K562 (cell line): ENCODE measurements around the gene RPS10. TPM values are rescaled to one million over a fixed set of nuclear protein-coding genes. Genes with fewer than 3 reads are reported as not detected.

Experiments
- BRCA1 ChIP-seq, 2 experiments: fragments of 450-650 bp in 1 of 2; sonication (generic) in 1 of 2; formaldehyde crosslinking in 1 of 2; IDR thresholded peaks; 2 replicates each; pipeline versions ENCODE4 v1.5.0 to v1.6.1; 2017 to 2020; ENCODE audit warnings: mild to moderate bottlenecking in 1 of 2, missing genetic modification reagents in 1 of 2
- CBX8 ChIP-seq: fragments of 200-600 bp; sonication (generic); IDR thresholded peaks from 2 replicates; pipeline ENCODE4 v1.6.1; 2012; ENCODE audit warnings: borderline replicate concordance, mixed run types, low read depth, mild to moderate bottlenecking, moderate library complexity, mixed read lengths, low read length, control low read depth, inconsistent platforms; ENCODE audit not compliant: poor library complexity, severe bottlenecking; ENCODE audit errors: extremely low read depth
- CEBPZ ChIP-seq: fragments of 150-350 bp; IDR thresholded peaks from 2 replicates; pipeline ENCODE4 v1.6.1; 2014; ENCODE audit warnings: low read depth, mild to moderate bottlenecking, low read length, borderline replicate concordance
- ELF2 ChIP-seq: fragments of 250-450 bp; sonication (Bioruptor Pico); IDR thresholded peaks from 2 replicates; pipeline ENCODE4 v1.5.0; 2021; ENCODE audit warnings: mild to moderate bottlenecking
- GTF2E2 ChIP-seq: fragments of 200-800 bp; sonication (Bioruptor generic); IDR thresholded peaks from 2 replicates; pipeline ENCODE4 v1.6.1; 2016; ENCODE audit warnings: missing genetic modification characterization, missing compliant biosample characterization
- HNRNPK ChIP-seq: fragments of 200-400 bp; formaldehyde crosslinking; IDR thresholded peaks from one replicate; pipeline ENCODE4 v1.6.1; 2018; ENCODE audit warnings: mild to moderate bottlenecking, low read depth, low read length; ENCODE audit not compliant: poor library complexity, severe bottlenecking
- KDM5B ChIP-seq: fragments of 200-600 bp; sonication (generic); IDR thresholded peaks from 2 replicates; pipeline ENCODE4 v1.6.1; 2012; ENCODE audit warnings: low read depth, mild to moderate bottlenecking, moderate library complexity, low read length, control low read depth, inconsistent platforms; ENCODE audit not compliant: insufficient replicate concordance
- MYBL2 ChIP-seq, 2 experiments: fragments of 450-650 bp in 1 of 2; sonication (generic) in 1 of 2; formaldehyde crosslinking in 1 of 2; IDR thresholded peaks; 2 replicates each; pipeline versions ENCODE4 v1.6.1 to v1.8.1; 2017 to 2022; ENCODE audit warnings: borderline replicate concordance in 1 of 2, inconsistent platforms in 1 of 2, low read depth in 1 of 2, mild to moderate bottlenecking in 1 of 2, missing genetic modification reagents in 1 of 2, moderate library complexity in 1 of 2
- NR0B1 ChIP-seq: fragments of 450-650 bp; IDR thresholded peaks from one replicate; pipeline ENCODE4 v1.6.1; 2018; ENCODE audit warnings: mild to moderate bottlenecking, moderate library complexity; ENCODE audit not compliant: partially characterized antibody
- NR2C2 ChIP-seq, 2 experiments: fragments of 200-800 bp in 1 of 2; sonication (Bioruptor generic) in 1 of 2; sonication (generic) in 1 of 2; formaldehyde crosslinking in 1 of 2; IDR thresholded peaks; 2 replicates each; pipeline versions ENCODE4 v1.6.1 to v1.8.0; 2016 to 2022; ENCODE audit warnings: mild to moderate bottlenecking in 1 of 2, missing compliant biosample characterization in 1 of 2, missing genetic modification characterization in 1 of 2, missing genetic modification reagents in 1 of 2
- NR3C1 ChIP-seq: sonication (generic); formaldehyde crosslinking; IDR thresholded peaks from 2 replicates; pipeline ENCODE4 v1.8.1; 2022; ENCODE audit warnings: missing genetic modification reagents
- SP1 ChIP-seq: sonication (generic); formaldehyde crosslinking; IDR thresholded peaks from 2 replicates; pipeline ENCODE4 v1.8.1; 2022; ENCODE audit warnings: mild to moderate bottlenecking, missing genetic modification reagents
- TBL1XR1 ChIP-seq, 2 experiments: IDR thresholded peaks; 2 replicates each; pipeline ENCODE4 v1.6.1; 2012; ENCODE audit warnings: improper control_type of control experiment in 2 of 2, low read length in 2 of 2, mild to moderate bottlenecking in 1 of 2
- ZNF512 ChIP-seq: IDR thresholded peaks from 2 replicates; pipeline ENCODE4 v1.6.1; 2016; ENCODE audit warnings: missing genetic modification characterization, missing compliant biosample characterization
- ZNF639 ChIP-seq, 2 experiments: fragments of 200-800 bp in 1 of 2; sonication (Bioruptor generic) in 1 of 2; sonication (generic) in 1 of 2; formaldehyde crosslinking in 1 of 2; IDR thresholded peaks in 1 of 2; conservative IDR thresholded peaks in 1 of 2; 2 replicates each; pipeline versions ENCODE4 v1.5.0 to v1.6.1; 2016 to 2020; ENCODE audit warnings: missing compliant biosample characterization in 1 of 2, missing genetic modification characterization in 1 of 2, missing genetic modification reagents in 1 of 2
- ZSCAN29 ChIP-seq: fragments of 450-650 bp; IDR thresholded peaks from 2 replicates; pipeline ENCODE4 v1.6.1; 2017
- ZSCAN32 ChIP-seq: fragments of 450-650 bp; formaldehyde crosslinking; IDR thresholded peaks from 2 replicates; pipeline ENCODE4 v1.4.0; 2020; ENCODE audit warnings: mild to moderate bottlenecking, moderate library complexity
- polyA plus RNA-seq, 8 experiments: library from polyadenylated mRNA; depleted of rRNA in 4 of 8; stranded (reverse) in 5 of 8; unstranded in 3 of 8; fragments of >200 nt; fragmentation: Nextera tagmentation in 2 of 8; fragmentation: Illumina TruSeq in 1 of 8; extraction: Ambion mirVana in 2 of 8; extraction: Trizol in 1 of 8; gene quantifications; 2 replicates each; pipeline versions ENCODE4 v1.2.1 to v1.2.3, GENCODE V29; 2011 to 2014; ENCODE audit warnings: inconsistent platforms in 1 of 8, missing spikeins in 1 of 8
- total RNA-seq, 7 experiments: library from RNA; depleted of rRNA in 6 of 7; stranded (reverse); fragments of >200 nt in 6 of 7; fragmentation: Illumina TruSeq in 2 of 7; extraction: Trizol in 2 of 7; gene quantifications; 2 replicates each; pipeline versions ENCODE4 v1.2.1 to v1.2.3, GENCODE V29; 2011 to 2021; ENCODE audit warnings: low replicate concordance in 1 of 7

Gene RPS10
- total and polyA plus RNA-seq, 9 of the 15 experiments (the other 6 are each of a cell fraction or from before 2014, with no cell fraction given): 2,680 to 5,251 (median 3,876) TPM

GRCh38 chr6:34392497-34393190, 33.2 kb downstream of the RPS10 start, which contains the start of gene NUDT3 (continued):
- peak in 1 of 2 experiments; percentile 85; a peak in 1 of 4 replicates for TF ChIP-seq ZNF639 (CRISPR knock-in tag; conservative IDR thresholded peaks at IDR 0.05 in 1 of 2, IDR thresholded peaks at IDR 0.05 in 1 of 2)
- TF ChIP-seq HNRNPK: peak; percentile 100
- TF ChIP-seq SP1 (CRISPR knock-in tag): peak; percentile 89
- TF ChIP-seq CEBPZ: no peak
- no peak for TF ChIP-seq MYBL2 (IDR thresholded peaks at IDR 0.05; ENCODE audit: low read depth)
- TF ChIP-seq MYBL2 (CRISPR knock-in tag; IDR thresholded peaks at IDR 0.05; ENCODE audit: borderline replicate concordance): no peak
- no peak for TF ChIP-seq NR3C1
- peak; percentile 19 to 97; a peak in 2 of 4 replicates for TF ChIP-seq TBL1XR1 (IDR thresholded peaks at IDR 0.05; ENCODE audit: low read length in 2 of 2)
- peak; percentile 43; the same call in 1 of the 2 replicates for TF ChIP-seq GTF2E2 (tag)
- TF ChIP-seq ZSCAN29: peak; percentile 78
- no peak for TF ChIP-seq ZNF512 (tag)
- peak; percentile 91 for TF ChIP-seq KDM5B
- TF ChIP-seq NR0B1: no peak
- no peak for TF ChIP-seq ZSCAN32 (CRISPR knock-in tag)
- TF ChIP-seq CBX8: no peak
- no peak for TF ChIP-seq ELF2 (CRISPR knock-in tag)
- TF ChIP-seq BRCA1 (IDR thresholded peaks at IDR 0.05): no peak
- TF ChIP-seq BRCA1 (CRISPR knock-in tag; IDR thresholded peaks at IDR 0.05): no peak
- TF ChIP-seq NR2C2 (CRISPR knock-in tag; IDR thresholded peaks at IDR 0.05): peak; percentile 70
- peak; percentile 71 for TF ChIP-seq NR2C2 (tag; IDR thresholded peaks at IDR 0.05)
